Measurements from ENCODE around the gene CTSL.

The CTSL gene

GRCh38 chr9:87701491-87701890 lies 24.4 kb upstream of the CTSL start:
- DNase-seq (ENCODE audit: low read depth), result no peak

DNA sequence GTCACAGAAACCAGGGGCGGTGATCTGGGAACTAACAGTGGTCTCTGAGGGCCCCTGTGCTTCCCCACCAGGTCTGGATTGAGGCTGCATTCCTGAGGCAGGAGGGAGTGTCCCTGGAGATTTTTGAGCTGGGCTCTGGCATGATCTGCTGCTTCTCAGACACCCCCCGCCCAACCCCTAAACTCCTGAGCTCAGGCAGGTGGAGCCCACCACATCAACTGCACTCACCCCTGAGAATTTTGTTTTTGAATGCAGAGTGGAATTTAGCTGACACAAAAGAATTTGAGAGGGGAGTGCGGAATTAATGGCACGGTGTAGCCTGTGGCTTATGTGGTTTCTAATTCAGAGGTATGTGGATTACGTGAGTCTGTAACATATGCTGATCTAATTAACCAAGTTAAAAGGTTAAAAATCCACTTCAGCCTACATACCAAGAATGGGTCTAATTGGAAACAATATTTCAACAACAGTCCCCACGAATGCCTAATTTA lies 23.9 kb upstream of the CTSL start:
- no peak for DNase-seq (ENCODE audit: low read depth)

GRCh38 chr9:87702921-87703320 lies 23.0 kb upstream of the CTSL start:
- no peak for DNase-seq (ENCODE audit: low read depth)

GRCh38 chr9:87703636-87704276 lies 22.2 kb upstream of the CTSL start:
- DNase-seq (ENCODE audit: low read depth), result no peak

DNA sequence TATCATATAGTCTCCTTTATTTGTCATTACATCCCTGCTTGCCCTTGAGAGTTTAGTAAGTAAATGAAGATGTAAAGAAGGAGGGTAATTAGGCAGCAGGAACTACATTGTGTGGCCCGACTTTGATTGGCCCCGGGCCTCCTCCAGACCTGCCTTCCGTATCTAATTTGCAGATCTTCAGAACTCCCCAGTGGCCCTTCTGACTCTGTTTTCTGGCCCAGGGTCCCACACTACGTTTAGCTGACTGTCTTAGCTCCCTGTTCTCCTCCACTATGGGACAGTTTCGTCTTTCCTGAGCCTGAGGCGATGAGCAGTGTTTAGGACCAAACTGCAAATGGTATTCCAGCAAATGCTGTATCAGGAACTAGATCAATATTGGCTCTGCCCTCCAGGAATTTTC lies 21.6 kb upstream of the CTSL start:
- DNase-seq (ENCODE audit: low read depth), result no peak

DNA sequence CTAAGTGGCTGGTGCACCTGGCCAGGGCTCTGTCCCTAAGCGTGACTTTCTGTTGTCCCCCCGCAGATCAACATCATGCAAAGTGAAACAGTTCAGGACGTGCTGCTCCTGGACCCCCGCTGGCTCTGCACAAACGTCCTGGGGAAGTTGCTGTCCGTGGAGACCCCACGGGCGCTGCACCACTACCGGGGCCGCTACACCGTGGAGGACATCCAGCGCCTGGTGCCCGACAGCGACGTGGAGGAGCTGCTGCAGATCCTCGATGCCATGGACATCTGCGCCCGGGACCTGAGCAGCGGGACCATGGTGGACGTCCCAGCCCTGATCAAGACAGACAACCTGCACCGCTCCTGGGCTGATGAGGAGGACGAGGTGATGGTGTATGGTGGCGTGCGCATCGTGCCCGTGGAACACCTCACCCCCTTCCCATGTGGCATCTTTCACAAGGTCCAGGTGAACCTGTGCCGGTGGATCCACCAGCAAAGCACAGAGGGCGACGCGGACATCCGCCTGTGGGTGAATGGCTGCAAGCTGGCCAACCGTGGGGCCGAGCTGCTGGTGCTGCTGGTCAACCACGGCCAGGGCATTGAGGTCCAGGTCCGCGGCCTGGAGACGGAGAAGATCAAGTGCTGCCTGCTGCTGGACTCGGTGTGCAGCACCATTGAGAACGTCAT lies 19.7 kb upstream of the CTSL start:
- no peak for DNase-seq (ENCODE audit: low read depth)

DNA sequence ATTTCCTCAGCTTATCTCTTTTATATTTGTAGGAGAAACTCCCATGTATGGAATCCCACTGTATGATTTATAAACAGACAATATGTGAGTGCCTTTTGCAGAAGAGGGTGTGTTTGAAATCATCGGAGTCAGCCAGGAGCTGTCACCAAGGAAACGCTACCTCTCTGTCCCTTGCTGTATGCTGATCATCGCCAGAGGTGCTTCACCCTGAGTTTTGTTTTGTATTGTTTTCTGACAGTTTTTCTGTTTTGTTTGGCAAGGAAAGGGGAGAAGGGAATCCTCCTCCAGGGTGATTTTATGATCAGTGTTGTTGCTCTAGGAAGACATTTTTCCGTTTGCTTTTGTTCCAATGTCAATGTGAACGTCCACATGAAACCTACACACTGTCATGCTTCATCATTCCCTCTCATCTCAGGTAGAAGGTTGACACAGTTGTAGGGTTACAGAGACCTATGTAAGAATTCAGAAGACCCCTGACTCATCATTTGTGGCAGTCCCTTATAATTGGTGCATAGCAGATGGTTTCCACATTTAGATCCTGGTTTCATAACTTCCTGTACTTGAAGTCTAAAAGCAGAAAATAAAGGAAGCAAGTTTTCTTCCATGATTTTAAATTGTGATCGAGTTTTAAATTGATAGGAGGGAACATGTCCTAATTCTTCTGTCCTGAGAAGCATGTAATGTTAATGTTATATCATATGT lies 18.0 kb upstream of the CTSL start:
- DNase-seq (ENCODE audit: low read depth), result no peak

GRCh38 chr9:87708546-87708945 lies 17.4 kb upstream of the CTSL start:
- no peak for DNase-seq (ENCODE audit: low read depth)

- DNase-seq (ENCODE audit: low read depth), result no peak
Measured at GRCh38 chr9:87708986-87709728, 16.8 kb upstream of the CTSL start.

DNA sequence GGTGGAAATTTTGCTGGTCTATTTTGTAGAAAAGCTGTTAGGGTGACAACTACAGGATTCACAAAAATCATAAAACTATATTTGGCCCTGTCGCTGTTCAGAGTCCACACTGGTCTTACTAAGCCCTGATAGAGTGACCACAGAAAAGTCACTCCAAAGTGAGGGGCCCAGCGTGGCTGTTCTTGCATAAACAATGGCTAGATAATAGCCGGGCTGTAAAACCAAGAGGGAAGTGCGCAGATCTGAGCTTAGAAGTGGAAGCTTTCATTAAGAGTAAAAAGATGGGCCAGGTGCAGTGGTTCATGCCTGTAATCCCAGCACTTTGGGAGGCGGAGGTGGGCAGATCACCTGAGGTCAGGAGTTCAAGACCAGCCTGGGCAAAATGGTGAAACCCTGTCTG lies 15.5 kb upstream of the CTSL start:
- no peak for DNase-seq (ENCODE audit: low read depth)

DNA sequence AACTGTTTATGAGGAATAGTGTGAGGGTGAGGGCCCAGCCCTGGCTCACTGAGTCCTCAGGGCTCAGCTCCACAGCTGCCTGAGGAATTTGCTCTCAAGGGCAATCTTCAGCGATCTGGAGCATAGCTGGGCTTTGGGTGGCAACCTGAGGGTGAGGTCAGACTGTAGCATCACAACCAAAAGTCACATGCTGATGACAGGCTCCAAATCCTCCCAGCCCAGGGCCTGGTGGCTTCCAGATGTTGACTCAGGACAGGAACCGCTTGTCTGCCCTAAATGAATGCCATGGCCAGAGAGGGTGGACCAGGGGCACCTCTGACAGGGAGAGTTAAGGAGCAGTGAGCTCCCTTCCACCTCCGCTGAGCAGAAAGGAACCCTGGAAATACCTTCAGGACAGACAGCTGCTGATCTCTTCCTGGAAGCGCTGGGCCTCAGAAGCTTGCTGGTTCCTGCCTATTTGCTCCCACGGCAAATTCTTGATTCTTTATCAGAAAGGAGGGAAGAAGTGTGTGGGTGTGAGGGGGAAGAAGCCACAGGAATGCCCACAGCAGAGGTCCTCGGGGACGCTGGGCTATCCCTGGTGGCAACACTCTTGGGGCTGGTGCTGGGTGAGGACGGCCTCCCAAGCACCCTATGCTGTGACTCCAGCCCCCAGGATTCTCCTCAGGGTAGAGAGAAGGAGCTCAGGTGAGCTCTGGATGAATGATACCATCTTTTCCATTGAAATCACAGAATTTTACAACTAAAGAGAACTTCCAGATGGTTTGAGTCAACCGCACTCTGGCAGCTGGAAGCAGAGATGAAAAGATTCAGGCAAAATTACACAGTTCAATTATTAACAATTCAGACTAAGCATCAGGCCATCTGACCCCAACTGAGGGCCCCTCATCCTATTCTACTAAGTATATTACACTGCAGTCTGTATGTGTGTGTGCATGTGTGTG lies 13.8 kb upstream of the CTSL start:
- DNase-seq (ENCODE audit: low read depth), result peak; percentile 75

- DNase-seq (ENCODE audit: low read depth), result no peak
Measured at GRCh38 chr9:87712801-87713277, 13.1 kb upstream of the CTSL start.

DNA sequence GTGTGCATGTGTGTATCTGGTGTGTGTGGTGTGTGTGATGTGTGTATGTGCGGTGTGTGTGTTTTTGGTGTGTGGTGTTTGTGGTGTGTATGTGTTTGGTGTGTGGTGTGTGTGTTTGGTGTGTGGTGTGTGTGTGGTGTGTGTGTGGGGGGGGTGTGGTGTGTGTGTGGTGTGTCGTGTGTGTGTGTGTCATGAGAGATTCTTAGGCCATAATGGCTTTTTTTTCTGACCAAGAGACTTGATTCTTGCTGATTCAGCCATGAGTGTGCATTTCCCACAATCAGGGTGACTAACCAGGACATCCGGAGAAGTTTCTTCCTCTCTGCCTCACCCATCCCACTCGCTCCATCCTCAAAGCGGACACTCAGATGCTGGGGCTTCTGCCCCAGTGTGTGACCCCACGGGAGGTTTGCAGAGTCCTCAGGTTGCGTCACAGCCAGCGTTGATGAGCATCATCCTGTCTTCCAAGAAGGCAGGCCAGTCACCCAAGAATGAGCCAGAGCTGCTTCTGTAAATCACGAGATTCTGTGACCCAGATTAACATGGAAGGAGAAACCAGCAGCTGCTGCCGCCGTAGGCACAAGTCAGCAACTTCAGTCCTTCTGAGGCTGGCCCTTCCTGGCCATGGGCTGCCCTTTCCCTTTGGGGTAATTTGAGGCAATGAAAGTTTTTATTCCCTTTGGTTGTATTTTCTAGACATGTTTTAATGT lies 12.5 kb upstream of the CTSL start:
- peak; percentile 92 for DNase-seq (ENCODE audit: low read depth)

DNA sequence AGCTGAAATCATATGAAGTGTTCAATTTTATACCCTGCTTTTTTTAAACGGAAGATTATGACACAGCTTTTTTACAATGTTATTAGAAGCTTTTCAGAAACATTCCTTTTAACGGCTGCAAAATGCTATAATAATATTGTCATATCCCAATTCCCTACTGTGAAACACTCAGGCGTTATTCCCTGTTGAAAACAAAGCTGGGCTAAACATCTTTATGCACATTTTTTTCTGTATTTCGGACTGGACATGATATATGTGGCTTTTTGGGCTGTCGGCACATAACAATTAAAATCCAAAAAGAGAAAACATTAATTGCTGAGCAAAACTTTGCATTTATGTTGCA lies 12.0 kb upstream of the CTSL start:
- no peak for DNase-seq (ENCODE audit: low read depth)

DNA sequence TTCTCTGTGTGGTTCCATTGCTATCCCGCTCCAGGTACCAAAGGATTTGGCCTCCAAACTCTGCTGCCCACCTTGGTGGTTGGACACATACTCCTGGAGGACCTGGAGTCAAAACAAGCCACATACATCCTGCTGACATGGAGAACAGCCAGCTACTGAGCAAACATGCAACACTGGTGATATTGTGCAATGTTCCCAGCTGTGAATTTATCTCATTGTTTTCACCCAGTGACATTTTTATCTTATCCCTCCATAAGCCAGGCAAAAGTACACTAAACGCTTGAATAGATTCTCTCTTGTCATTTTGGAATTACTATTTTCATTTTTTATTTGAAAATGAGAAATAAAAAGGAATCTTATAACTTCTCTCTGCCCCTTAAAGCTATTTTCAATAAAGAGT lies 11.1 kb upstream of the CTSL start:
- DNase-seq (ENCODE audit: low read depth), result no peak

GRCh38 chr9:87716141-87716540 lies 9.8 kb upstream of the CTSL start:
- DNase-seq (ENCODE audit: low read depth), result no peak

GRCh38 chr9:87717456-87717855 lies 8.5 kb upstream of the CTSL start:
- no peak for DNase-seq (ENCODE audit: low read depth)

GRCh38 chr9:87718231-87718630 lies 7.7 kb upstream of the CTSL start:
- no peak for DNase-seq (ENCODE audit: low read depth)

DNA sequence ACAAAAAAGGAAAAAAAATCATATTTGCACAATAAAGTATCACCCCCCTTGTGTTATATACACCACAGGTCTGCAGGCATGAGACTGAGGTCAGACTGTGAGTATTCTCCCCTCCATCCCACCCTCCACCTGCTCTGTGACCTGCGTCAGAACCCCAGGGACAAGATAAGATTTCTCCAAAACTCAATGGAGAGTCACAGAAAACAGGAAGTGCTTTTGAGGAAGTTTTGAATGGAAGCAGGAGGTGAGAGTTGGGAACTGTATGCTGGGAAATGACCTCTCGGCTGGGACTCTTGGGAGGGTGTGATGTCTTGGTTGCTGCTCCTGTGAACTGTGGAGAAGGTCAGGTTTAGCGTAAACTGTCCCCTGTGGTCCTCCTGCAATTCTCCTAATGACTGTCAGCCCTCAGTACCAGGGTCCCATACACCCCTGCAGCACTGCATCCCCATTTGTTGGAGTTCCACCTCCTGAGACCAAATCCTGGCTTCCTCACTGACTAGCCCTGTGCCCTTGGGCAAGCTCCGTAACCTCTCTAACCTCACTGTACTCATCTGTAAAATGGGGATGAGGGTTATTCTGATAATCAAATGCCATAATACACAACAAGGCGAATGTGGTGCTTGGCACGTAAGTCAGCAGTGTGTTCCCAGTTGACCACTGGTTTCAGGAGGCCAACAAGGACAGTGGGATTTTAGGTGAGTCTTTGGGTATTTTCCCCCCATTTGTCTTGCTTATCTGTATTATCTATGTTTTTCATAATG lies 6.9 kb upstream of the CTSL start:
- no peak for DNase-seq (ENCODE audit: low read depth)

DNA sequence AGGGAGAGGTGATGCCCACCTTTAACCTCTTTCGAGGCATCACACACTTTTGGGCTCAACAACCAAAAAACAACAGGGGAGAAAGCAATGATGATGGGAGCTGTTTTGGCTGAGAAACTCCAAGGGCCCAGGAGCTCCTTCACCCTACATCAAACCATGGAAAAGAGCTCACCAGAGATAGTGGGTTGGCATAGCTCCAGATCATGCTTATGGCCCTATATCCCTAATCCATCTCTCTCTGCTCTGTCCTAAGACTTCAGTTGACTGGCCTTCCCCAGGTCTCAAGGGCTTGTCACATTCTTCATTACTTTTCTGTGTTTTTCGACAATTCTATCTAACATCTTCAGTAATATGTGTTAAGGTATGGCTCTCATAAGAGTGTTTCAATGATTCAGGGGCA lies 5.7 kb upstream of the CTSL start:
- DNase-seq (ENCODE audit: low read depth), result no peak

Measured in HS-27A (cell line).